Esophagus muscularis mucosa (tissue), 4 donors: ENCODE results near the gene MYL5.

Experiments used
- EP300 ChIP-seq: sonication (generic); formaldehyde crosslinking; IDR thresholded peaks from one replicate; pipeline ENCODE4 v1.6.1; 2017; ENCODE audit warnings: antibody characterized with exemption
- POLR2A ChIP-seq: fragments of 450-650 bp; IDR thresholded peaks from one replicate; pipeline ENCODE4 v1.6.1; 2017; ENCODE audit warnings: antibody characterized with exemption, moderate library complexity, mild to moderate bottlenecking, low read depth
- POLR2AphosphoS5 ChIP-seq, 2 donors: sonication (generic); formaldehyde crosslinking; IDR thresholded peaks; one replicate each; pipeline ENCODE4 v1.6.1; 2017; ENCODE audit warnings: antibody characterized with exemption in 2 of 2
- TF ChIP-seq, protein P1 (sequence below), 3 experiments: fragments of 200-600 bp in 2 of 3; fragments of 450-650 bp in 1 of 3; sonication (generic) in 2 of 3; IDR thresholded peaks; one replicate each; pipeline ENCODE4 v1.5.1; 2017 to 2019; ENCODE audit warnings: antibody characterized with exemption in 3 of 3, mild to moderate bottlenecking in 2 of 3, moderate library complexity in 1 of 3

- TF ChIP-seq, protein P1, sequence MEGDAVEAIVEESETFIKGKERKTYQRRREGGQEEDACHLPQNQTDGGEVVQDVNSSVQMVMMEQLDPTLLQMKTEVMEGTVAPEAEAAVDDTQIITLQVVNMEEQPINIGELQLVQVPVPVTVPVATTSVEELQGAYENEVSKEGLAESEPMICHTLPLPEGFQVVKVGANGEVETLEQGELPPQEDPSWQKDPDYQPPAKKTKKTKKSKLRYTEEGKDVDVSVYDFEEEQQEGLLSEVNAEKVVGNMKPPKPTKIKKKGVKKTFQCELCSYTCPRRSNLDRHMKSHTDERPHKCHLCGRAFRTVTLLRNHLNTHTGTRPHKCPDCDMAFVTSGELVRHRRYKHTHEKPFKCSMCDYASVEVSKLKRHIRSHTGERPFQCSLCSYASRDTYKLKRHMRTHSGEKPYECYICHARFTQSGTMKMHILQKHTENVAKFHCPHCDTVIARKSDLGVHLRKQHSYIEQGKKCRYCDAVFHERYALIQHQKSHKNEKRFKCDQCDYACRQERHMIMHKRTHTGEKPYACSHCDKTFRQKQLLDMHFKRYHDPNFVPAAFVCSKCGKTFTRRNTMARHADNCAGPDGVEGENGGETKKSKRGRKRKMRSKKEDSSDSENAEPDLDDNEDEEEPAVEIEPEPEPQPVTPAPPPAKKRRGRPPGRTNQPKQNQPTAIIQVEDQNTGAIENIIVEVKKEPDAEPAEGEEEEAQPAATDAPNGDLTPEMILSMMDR (IDR thresholded peaks at IDR 0.05), result no peak
- TF ChIP-seq POLR2A (no peak), POLR2AphosphoS5 (IDR thresholded peaks at IDR 0.05) (no peak), EP300 (no peak)
These were observed 20.4 kb upstream of the MYL5 start for GRCh38 chr4:653831-654502.
